OCI-M2 (cell line): ENCODE data around the gene NTM.

ENCODE experiments used
- DNase-seq: peaks from one replicate; lab custom pipeline; 2025; ENCODE audit not compliant: unreplicated experiment; lab: John Stamatoyannopoulos, UW

NTM gene

GRCh38 chr11:131809203-131809918 lies 438.9 kb downstream of the NTM start:
- no peak for DNase-seq

GRCh38 chr11:131810541-131810940 lies 440.1 kb downstream of the NTM start:
- no peak for DNase-seq

GRCh38 chr11:131811383-131811782 lies 441.0 kb downstream of the NTM start:
- DNase-seq, result no peak

GRCh38 chr11:131814108-131814507 lies 443.7 kb downstream of the NTM start:
- no peak for DNase-seq

- no peak for DNase-seq
Observed at GRCh38 chr11:131815590-131815989, 445.2 kb downstream of the NTM start.

GRCh38 chr11:131816051-131816450 lies 445.6 kb downstream of the NTM start:
- DNase-seq, result no peak

GRCh38 chr11:131817687-131818188 lies 447.3 kb downstream of the NTM start:
- no peak for DNase-seq

GRCh38 chr11:131819865-131820264 lies 449.4 kb downstream of the NTM start:
- DNase-seq, result no peak

- DNase-seq, result no peak
Observed at GRCh38 chr11:131822506-131822905, 452.1 kb downstream of the NTM start.

GRCh38 chr11:131823772-131824171 lies 453.4 kb downstream of the NTM start:
- no peak for DNase-seq

- DNase-seq, result no peak
Observed at GRCh38 chr11:131824771-131825170, 454.4 kb downstream of the NTM start.

GRCh38 chr11:131827430-131827829 lies 457.0 kb downstream of the NTM start:
- DNase-seq, result no peak

GRCh38 chr11:131829725-131830124 lies 459.3 kb downstream of the NTM start:
- no peak for DNase-seq

GRCh38 chr11:131832079-131832478 lies 461.7 kb downstream of the NTM start:
- DNase-seq, result no peak

- no peak for DNase-seq
Observed at GRCh38 chr11:131833366-131833765, 463.0 kb downstream of the NTM start.

- no peak for DNase-seq
Observed at GRCh38 chr11:131837562-131837961, 467.1 kb downstream of the NTM start.

GRCh38 chr11:131838016-131838415 lies 467.6 kb downstream of the NTM start:
- DNase-seq, result no peak

GRCh38 chr11:131839326-131839725 lies 468.9 kb downstream of the NTM start:
- DNase-seq, result no peak

- no peak for DNase-seq
Observed at GRCh38 chr11:131840545-131840944, 470.1 kb downstream of the NTM start.

- DNase-seq, result no peak
Observed at GRCh38 chr11:131841028-131841427, 470.6 kb downstream of the NTM start.

GRCh38 chr11:131841925-131842635 lies 471.7 kb downstream of the NTM start:
- no peak for DNase-seq

- DNase-seq, result no peak
Observed at GRCh38 chr11:131845255-131845654, 474.8 kb downstream of the NTM start.
